ENCODE measurements around the gene MTCH1.

The MTCH1 gene

DNA sequence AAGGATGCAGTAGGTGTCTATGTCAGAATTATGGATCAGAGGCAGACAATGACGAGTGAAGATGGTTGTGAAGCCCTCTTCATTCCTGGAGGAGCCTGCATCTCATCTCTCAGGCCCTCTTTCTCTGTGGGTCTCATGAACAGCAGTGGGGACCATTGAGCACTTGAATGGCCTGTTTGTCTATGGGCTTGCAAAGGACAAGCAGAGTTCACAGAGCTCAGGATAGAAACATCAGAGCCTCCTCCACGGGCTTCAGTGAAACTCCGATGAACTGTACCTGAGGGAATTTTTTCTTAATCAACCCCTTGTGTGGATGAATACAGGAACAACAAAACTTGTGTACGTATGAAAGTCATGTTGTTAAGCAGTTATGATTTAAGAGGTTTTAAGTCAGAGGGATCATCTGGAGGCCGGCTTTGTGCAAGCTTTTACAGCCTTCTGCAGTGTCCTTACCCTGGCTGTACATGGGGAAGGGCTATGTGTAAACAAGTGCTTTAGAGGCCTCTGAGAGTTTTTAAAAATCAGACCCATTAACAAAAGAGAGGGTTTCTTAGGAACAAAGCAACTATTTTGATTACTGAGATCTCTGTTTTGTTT lies 61.1 kb downstream of the MTCH1 start:
- H3K4me3 Mint-ChIP-seq = no peak overlapping the region

GRCh38 chr6:36924131-36924530 lies 61.9 kb downstream of the MTCH1 start:
- Mint-ChIP-seq H3K9me3 (ENCODE audit: low read depth) (no peaks in the 10 kb centered on the region), H3K27ac (no peak overlapping the region), H3K4me3 (no peak overlapping the region), H3K4me1 (ENCODE audit: low read depth) (no peaks in the 10 kb centered on the region), H3K36me3 (peaks cover 6% of the 10 kb centered on the region), H3K27me3 (no peaks in the 10 kb centered on the region)

More for the DNA sequence above, 61.1 kb downstream of the MTCH1 start:
- no peaks in the 10 kb centered on the region for H3K4me1 Mint-ChIP-seq (ENCODE audit: low read depth)
- H3K27me3 Mint-ChIP-seq = no peaks in the 10 kb centered on the region
- H3K27ac Mint-ChIP-seq = no peak overlapping the region
- H3K36me3 Mint-ChIP-seq = peaks cover 3% of the 10 kb centered on the region
- H3K9me3 Mint-ChIP-seq (ENCODE audit: low read depth) = no peaks in the 10 kb centered on the region

- Mint-ChIP-seq H3K4me3 (no peak overlapping the region), H3K27ac (no peak overlapping the region), H3K9me3 (ENCODE audit: low read depth) (no peaks in the 10 kb centered on the region), H3K27me3 (no peaks in the 10 kb centered on the region), H3K36me3 (peaks cover 9% of the 10 kb centered on the region), H3K4me1 (ENCODE audit: low read depth) (no peaks in the 10 kb centered on the region)
Measured at GRCh38 chr6:36920546-36920945, 65.5 kb downstream of the MTCH1 start.

DNA sequence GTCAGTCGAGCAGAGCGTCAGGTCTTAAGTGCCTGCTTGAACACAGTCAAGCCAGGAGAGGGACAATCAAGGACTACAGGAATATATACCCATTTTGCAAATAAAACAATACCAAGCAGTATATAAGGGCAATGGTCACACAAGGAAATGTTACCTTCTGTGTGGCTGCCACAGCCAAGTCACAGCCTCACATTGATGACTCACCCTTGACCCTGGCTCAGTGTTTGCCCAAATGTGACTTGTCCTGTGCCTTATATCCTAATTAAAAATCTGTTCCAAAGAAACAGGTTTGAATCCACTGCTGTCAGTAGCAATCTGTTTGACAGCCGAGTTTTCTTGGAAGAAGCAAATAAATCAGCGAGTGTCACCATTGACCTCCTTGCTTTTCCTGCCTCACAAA lies 65.9 kb downstream of the MTCH1 start:
- no peaks in the 10 kb centered on the region for H3K9me3 Mint-ChIP-seq (ENCODE audit: low read depth)
- H3K36me3 Mint-ChIP-seq = peaks cover 11% of the 10 kb centered on the region

More for the DNA sequence above, 65.9 kb downstream of the MTCH1 start:
- no peak overlapping the region for H3K27ac Mint-ChIP-seq
- H3K27me3 Mint-ChIP-seq = no peaks in the 10 kb centered on the region
- H3K4me3 Mint-ChIP-seq = no peak overlapping the region
- H3K4me1 Mint-ChIP-seq (ENCODE audit: low read depth) = peaks cover under 1% of the 10 kb centered on the region
